ENCODE results near the gene SLMAP.

- TF ChIP-seq CTCF (IDR thresholded peaks at IDR 0.05) (no peak), EZH2 (IDR thresholded peaks at IDR 0.05; ENCODE audit: borderline replicate concordance, insufficient read depth, low read depth, low read length, poor library complexity, severe bottlenecking) (no peak)
These were observed 218.8 kb downstream of the SLMAP start for GRCh38 chr3:57974796-57975388.

Data from B cell (primary cell).